Left lung (tissue), 10 donors: ENCODE results near the gene KDM6B. TPM values are rescaled to one million over a fixed set of nuclear protein-coding genes. Genes with fewer than 3 reads are reported as not detected.
"Not testable (repeated sequence)": the region's sequence is repeated elsewhere in the genome, so short reads cannot be mapped to it uniquely, and the experiment has no call there.

ENCODE experiments used
- ATAC-seq: fragments of 200-7000 bp; cut with Tn5 transposase; one replicate; pipeline ENCODE4 v1.9.1; 2020; ENCODE audit warnings: moderate library complexity
- DNase-seq, 4 donors: peaks; one replicate each; pipeline ENCODE4 v3.0.0-alpha.2; 2013 to 2020
- H3K27ac ChIP-seq, 2 donors: fragments of 200-600 bp; sonication (generic) in 1 of 2; one replicate each; pipeline versions ENCODE4 v1.5.0 to v1.8.0; 2020 to 2021
- H3K27me3 ChIP-seq, 2 donors: fragments of 200-600 bp; sonication (generic) in 1 of 2; one replicate each; pipeline versions ENCODE4 v1.5.0 to v1.8.0; 2020 to 2021
- H3K36me3 ChIP-seq, 2 donors: fragments of 200-600 bp; sonication (generic) in 1 of 2; one replicate each; pipeline versions ENCODE4 v1.5.0 to v1.8.0; 2020 to 2021
- H3K4me1 ChIP-seq, 2 donors: fragments of 200-600 bp; one replicate each; pipeline ENCODE4 v1.8.0; 2021
- H3K4me3 ChIP-seq, 2 donors: fragments of 200-600 bp; sonication (generic) in 1 of 2; one replicate each; pipeline versions ENCODE4 v1.5.0 to v1.8.0; 2020 to 2021; ENCODE audit warnings: mild to moderate bottlenecking in 1 of 2
- H3K9me3 ChIP-seq, 2 donors: fragments of 200-600 bp; sonication (generic) in 1 of 2; one replicate each; pipeline versions ENCODE4 v1.5.0 to v1.8.0; 2020 to 2021
- CTCF ChIP-seq, 2 donors: fragments of 200-600 bp; sonication (generic) in 1 of 2; IDR thresholded peaks; one replicate each; pipeline versions ENCODE4 v1.5.0 to v1.8.0; 2021; ENCODE audit warnings: antibody characterized with exemption in 2 of 2
- intact Hi-C, 2 donors: fragments of 100-400 bp; cut with DNase I; formaldehyde crosslinking; loops; one replicate each; pipeline versions ENCODE4 v1.11.2 to v1.14.2; 2022
- polyA plus RNA-seq, 6 donors: library from polyadenylated mRNA; unstranded; fragments of 120-200 nt; gene quantifications; one replicate each; pipeline ENCODE4 v1.2.1, GENCODE V29; 2013; ENCODE audit not compliant: insufficient read length in 6 of 6
- total RNA-seq, 2 donors: library from RNA; stranded (reverse); fragmentation: NEBNext Ultra II Directional; extraction: Animal tissue kit (Norgen Biotek cat#: 25700); gene quantifications; one replicate each; pipeline ENCODE4 v1.2.1, GENCODE V29; 2021
- donor health status: DM: no; HTN: yes; CAD: no.
- donor health status: DM: no; HTN: no; CAD: no.

The KDM6B gene
- total and polyA plus RNA-seq, 8 donors = 20.1 to 49.2 (median 26.9) TPM

- TF ChIP-seq CTCF (IDR thresholded peaks at IDR 0.05) = no peak
- H3K36me3 ChIP-seq = no peaks in the 10 kb centered on the region
- no peak for ATAC-seq
Measured at GRCh38 chr17:7806587-7806986, 27.4 kb upstream of the KDM6B start.

GRCh38 chr17:7807206-7807605, 26.8 kb upstream of the KDM6B start:
- H3K9me3 ChIP-seq = no peaks in the 10 kb centered on the region
- DNase-seq (no peak), ATAC-seq (no peak)
- TF ChIP-seq CTCF (IDR thresholded peaks at IDR 0.05) = no peak
- H3K27me3 ChIP-seq = peaks cover 0 to 12% of the 10 kb centered on the region in 2 donors
- no peaks in the 10 kb centered on the region for H3K36me3 ChIP-seq
- intact Hi-C loops = no loop called here
- H3K27ac ChIP-seq = no peak overlapping the region
- H3K4me1 ChIP-seq = no peaks in the 10 kb centered on the region
- no peak overlapping the region for H3K4me3 ChIP-seq

More at GRCh38 chr17:7806587-7806986, 27.4 kb upstream of the KDM6B start:
- intact Hi-C loops = no loop called here
- no peak for DNase-seq
- Histone ChIP-seq H3K27me3 (peaks cover 0 to 12% of the 10 kb centered on the region in 2 donors), H3K27ac (no peak overlapping the region), H3K4me1 (no peaks in the 10 kb centered on the region), H3K4me3 (no peak overlapping the region), H3K9me3 (no peaks in the 10 kb centered on the region)

GRCh38 chr17:7809086-7809790, 24.8 kb upstream of the KDM6B start:
- H3K27me3 ChIP-seq = peaks cover 0 to 12% of the 10 kb centered on the region in 2 donors
- TF ChIP-seq CTCF (IDR thresholded peaks at IDR 0.05) = no peak
- H3K36me3 ChIP-seq = no peaks in the 10 kb centered on the region
- no peak overlapping the region for H3K27ac ChIP-seq
- no peaks in the 10 kb centered on the region for H3K4me1 ChIP-seq
- intact Hi-C loops = no loop called here
- H3K4me3 ChIP-seq = no peak overlapping the region
- H3K9me3 ChIP-seq = no peaks in the 10 kb centered on the region
- peak; percentile 68 for ATAC-seq
- DNase-seq = no peak

GRCh38 chr17:7809791-7810343, 24.1 kb upstream of the KDM6B start:
- intact Hi-C loops, H3K36me3 ChIP-seq: not testable (repeated sequence)
- peak; percentile 23 for ATAC-seq

GRCh38 chr17:7811251-7811650, 22.8 kb upstream of the KDM6B start:
- intact Hi-C loops = no loop called here
- Histone ChIP-seq H3K27me3 (peaks cover 0 to 12% of the 10 kb centered on the region in 2 donors), H3K9me3 (no peaks in the 10 kb centered on the region), H3K4me3 (no peak overlapping the region), H3K4me1 (no peaks in the 10 kb centered on the region), H3K27ac (no peak overlapping the region), H3K36me3 (no peaks in the 10 kb centered on the region)
- ATAC-seq = no peak
- DNase-seq = no peak
- TF ChIP-seq CTCF (IDR thresholded peaks at IDR 0.05) = no peak

More at GRCh38 chr17:7809791-7810343, 24.1 kb upstream of the KDM6B start:
- peaks cover 0 to 12% of the 10 kb centered on the region in 2 donors for H3K27me3 ChIP-seq
- H3K4me3 ChIP-seq, H3K9me3 ChIP-seq, H3K27ac ChIP-seq, DNase-seq, H3K4me1 ChIP-seq: not testable (repeated sequence)
